Trophoblast cell (in vitro differentiated cells and primary cell): ENCODE results near the gene TCEANC2.
A peak's percentile ranks its signal among the peaks of the same experiment; 100 is the strongest.

ENCODE experiments used
- DNase-seq, 2 donors: peaks; one replicate each; pipeline ENCODE4 v3.0.0-alpha.2; 2016
- H2AFZ ChIP-seq: 2 replicates; pipeline ENCODE4 v1.6.1; 2013; ENCODE audit warnings: low read length, moderate library complexity, mild to moderate bottlenecking; ENCODE audit not compliant: insufficient read depth, poor library complexity
- H2AK5ac ChIP-seq: 2 replicates; pipeline ENCODE4 v1.6.1; 2013; ENCODE audit warnings: mild to moderate bottlenecking, low read length
- H2BK120ac ChIP-seq: 2 replicates; pipeline ENCODE4 v1.6.1; 2013; ENCODE audit warnings: low read length, mild to moderate bottlenecking, moderate library complexity; ENCODE audit not compliant: insufficient read depth, poor library complexity
- H2BK12ac ChIP-seq: 2 replicates; pipeline ENCODE4 v1.6.1; 2013; ENCODE audit warnings: mild to moderate bottlenecking, low read length, moderate library complexity
- H2BK5ac ChIP-seq: 2 replicates; pipeline ENCODE4 v1.6.1; 2013; ENCODE audit warnings: low read length, low read depth, moderate library complexity, mild to moderate bottlenecking; ENCODE audit not compliant: poor library complexity
- H3K14ac ChIP-seq: 2 replicates; pipeline ENCODE4 v1.6.1; 2013; ENCODE audit warnings: mild to moderate bottlenecking, low read length
- H3K18ac ChIP-seq: 2 replicates; pipeline ENCODE4 v1.6.1; 2013; ENCODE audit warnings: mild to moderate bottlenecking, low read length
- H3K23ac ChIP-seq: 2 replicates; pipeline ENCODE4 v1.6.1; 2013; ENCODE audit warnings: low read length
- H3K27ac ChIP-seq: 2 replicates; pipeline ENCODE4 v1.5.1; 2013; ENCODE audit warnings: low read depth, mild to moderate bottlenecking, inconsistent platforms, low read length, moderate library complexity
- H3K27me3 ChIP-seq: 2 replicates; pipeline ENCODE4 v1.6.1; 2013; ENCODE audit warnings: inconsistent platforms, mild to moderate bottlenecking, low read length, moderate library complexity; ENCODE audit not compliant: insufficient read depth
- H3K36me3 ChIP-seq, 2 experiments: 1 replicate in 1 of 2; 2 replicates in 1 of 2; pipeline ENCODE4 v1.6.1; 2013; ENCODE audit warnings: low read length in 2 of 2, mild to moderate bottlenecking in 2 of 2, moderate library complexity in 1 of 2; ENCODE audit not compliant: insufficient read depth in 2 of 2, control insufficient read depth in 1 of 2
- H3K4ac ChIP-seq: 2 replicates; pipeline ENCODE4 v1.6.1; 2013; ENCODE audit warnings: low read depth, mild to moderate bottlenecking, low read length, moderate library complexity
- H3K4me1 ChIP-seq, 2 experiments: 1 replicate in 1 of 2; 2 replicates in 1 of 2; pipeline ENCODE4 v1.6.1; 2013; ENCODE audit warnings: low read length in 2 of 2, mild to moderate bottlenecking in 2 of 2, moderate library complexity in 1 of 2; ENCODE audit not compliant: insufficient read depth in 2 of 2, control insufficient read depth in 1 of 2
- H3K4me2 ChIP-seq: 2 replicates; pipeline ENCODE4 v1.6.1; 2013; ENCODE audit warnings: inconsistent platforms, mild to moderate bottlenecking, low read length, moderate library complexity
- H3K4me3 ChIP-seq: 2 replicates; pipeline ENCODE4 v1.5.1; 2013; ENCODE audit warnings: mild to moderate bottlenecking, low read depth, low read length, inconsistent platforms
- H3K79me1 ChIP-seq: one replicate; pipeline ENCODE4 v1.6.1; 2013; ENCODE audit warnings: low read length
- H3K79me2 ChIP-seq: 2 replicates; pipeline ENCODE4 v1.6.1; 2013; ENCODE audit warnings: low read length, mild to moderate bottlenecking; ENCODE audit not compliant: control insufficient read depth, insufficient read depth, poor library complexity
- H3K9ac ChIP-seq: 2 replicates; pipeline ENCODE4 v1.6.1; 2013; ENCODE audit warnings: mild to moderate bottlenecking, low read length
- H3K9me3 ChIP-seq: 2 replicates; pipeline ENCODE4 v1.6.1; 2013; ENCODE audit warnings: low read depth, mild to moderate bottlenecking, control low read depth, inconsistent platforms, low read length; ENCODE audit not compliant: insufficient read depth
- H4K12ac ChIP-seq: 2 replicates; pipeline ENCODE4 v1.6.1; 2013; ENCODE audit warnings: low read depth, mild to moderate bottlenecking, low read length, moderate library complexity
- H4K8ac ChIP-seq: 2 replicates; pipeline ENCODE4 v1.6.1; 2013; ENCODE audit warnings: low read depth, mild to moderate bottlenecking, low read length, moderate library complexity
- H4K91ac ChIP-seq: one replicate; pipeline ENCODE4 v1.6.1; 2013; ENCODE audit warnings: low read depth, mild to moderate bottlenecking, low read length, moderate library complexity
- WGBS: extraction: QIAGEN DNeasy Blood & Tissue Kit; methylation state at CpG from one replicate; pipeline ENCODE4 v1.1.7; 2013; ENCODE audit warnings: missing lambda C conversion rate; ENCODE audit not compliant: insufficient read length, insufficient coverage; ENCODE audit errors: extremely low coverage; 5-methylcytosine and 5-hydroxymethylcytosine counted together

The TCEANC2 gene

GRCh38 chr1:54120018-54120697, 66.8 kb downstream of the TCEANC2 start:
- no peak overlapping the region for H2BK120ac ChIP-seq
- no peak overlapping the region for H3K4me2 ChIP-seq
- no peaks in the 10 kb centered on the region for H3K36me3 ChIP-seq
- 100% methylated on average over 1 of the region's 13 CpGs for WGBS
- no peak for DNase-seq
- H3K14ac ChIP-seq, result no peak overlapping the region
- no peak overlapping the region for H4K12ac ChIP-seq
- no peak overlapping the region for H3K4ac ChIP-seq
- no peak overlapping the region for H3K27ac ChIP-seq
- H2BK5ac ChIP-seq, result no peak overlapping the region
- H3K18ac ChIP-seq, result no peak overlapping the region
- no peak overlapping the region for H4K8ac ChIP-seq
- H3K79me1 ChIP-seq, result no peaks in the 10 kb centered on the region
- no peaks in the 10 kb centered on the region for H3K27me3 ChIP-seq
- peak overlapping the region; percentile 37 for H3K23ac ChIP-seq
- H4K91ac ChIP-seq, result no peak overlapping the region
- no peak overlapping the region for H2AK5ac ChIP-seq
- peaks cover 8% of the 10 kb centered on the region for H3K9me3 ChIP-seq
- peak overlapping the region; percentile 51 for H3K4me3 ChIP-seq
- peaks cover 0 to 3% of the 10 kb centered on the region in 2 experiments for H3K4me1 ChIP-seq
- no peaks in the 10 kb centered on the region for H3K79me2 ChIP-seq
- H2BK12ac ChIP-seq, result no peak overlapping the region
- no peak overlapping the region for H2AFZ ChIP-seq
- H3K9ac ChIP-seq, result no peak overlapping the region

GRCh38 chr1:54120698-54121481, 67.5 kb downstream of the TCEANC2 start:
- no peak overlapping the region for H3K4ac ChIP-seq
- no peak overlapping the region for H3K9ac ChIP-seq
- no peak overlapping the region for H4K12ac ChIP-seq
- H4K8ac ChIP-seq, result no peak overlapping the region
- no peak overlapping the region for H3K4me2 ChIP-seq
- H4K91ac ChIP-seq, result peak overlapping the region; percentile 41
- peaks cover 8% of the 10 kb centered on the region for H3K9me3 ChIP-seq
- no peak for DNase-seq
- H2BK120ac ChIP-seq, result peak overlapping the region; percentile 15
- no peaks in the 10 kb centered on the region for H3K79me2 ChIP-seq
- H2AFZ ChIP-seq, result peak overlapping the region; percentile 26
- H2AK5ac ChIP-seq, result no peak overlapping the region
- no peaks in the 10 kb centered on the region for H3K27me3 ChIP-seq
- no peak overlapping the region for H3K18ac ChIP-seq
- H2BK5ac ChIP-seq, result no peak overlapping the region
- H2BK12ac ChIP-seq, result peak overlapping the region; percentile 47
- H3K4me3 ChIP-seq, result no peak overlapping the region
- no CpG with 5 or more reads among the region's 33 CpGs for WGBS
- peaks cover 0 to 3% of the 10 kb centered on the region in 2 experiments for H3K4me1 ChIP-seq
- no peak overlapping the region for H3K23ac ChIP-seq
- H3K79me1 ChIP-seq, result no peaks in the 10 kb centered on the region
- H3K36me3 ChIP-seq, result no peaks in the 10 kb centered on the region
- no peak overlapping the region for H3K27ac ChIP-seq
- H3K14ac ChIP-seq, result no peak overlapping the region

GRCh38 chr1:54121482-54122134, 68.2 kb downstream of the TCEANC2 start:
- Histone ChIP-seq H2BK120ac (peak overlapping the region; percentile 15), H3K79me2 (no peaks in the 10 kb centered on the region), H3K9ac (no peak overlapping the region), H3K23ac (no peak overlapping the region), H3K14ac (no peak overlapping the region), H2AFZ (peak overlapping the region; percentile 26), H4K91ac (peak overlapping the region; percentile 41), H3K4ac (no peak overlapping the region), H2AK5ac (no peak overlapping the region), H3K4me2 (peak overlapping the region; percentile 54), H2BK5ac (no peak overlapping the region), H3K18ac (no peak overlapping the region), H3K4me1 (peaks cover 0 to 3% of the 10 kb centered on the region in 2 experiments), H4K12ac (no peak overlapping the region), H3K27me3 (no peaks in the 10 kb centered on the region), H3K36me3 (no peaks in the 10 kb centered on the region), H3K27ac (no peak overlapping the region), H4K8ac (peak overlapping the region; percentile 38), H2BK12ac (peak overlapping the region; percentile 47), H3K79me1 (no peaks in the 10 kb centered on the region), H3K9me3 (peaks cover 8% of the 10 kb centered on the region), H3K4me3 (peak overlapping the region; percentile 15)
- WGBS, result no CpG with 5 or more reads among the region's 36 CpGs
- peak; percentile 7 to 61 for DNase-seq

- Histone ChIP-seq H3K18ac (no peak overlapping the region), H2BK12ac (no peak overlapping the region), H3K27ac (no peak overlapping the region), H3K79me1 (no peaks in the 10 kb centered on the region), H3K4me3 (no peak overlapping the region), H3K4ac (no peak overlapping the region), H3K4me1 (peaks cover 0 to 3% of the 10 kb centered on the region in 2 experiments), H3K9me3 (peaks cover 8% of the 10 kb centered on the region), H3K14ac (no peak overlapping the region), H2BK120ac (no peak overlapping the region), H2BK5ac (no peak overlapping the region), H2AFZ (no peak overlapping the region), H3K36me3 (no peaks in the 10 kb centered on the region), H4K8ac (no peak overlapping the region), H3K9ac (no peak overlapping the region), H3K79me2 (no peaks in the 10 kb centered on the region), H3K27me3 (no peaks in the 10 kb centered on the region), H4K12ac (no peak overlapping the region), H3K4me2 (peak overlapping the region; percentile 54), H4K91ac (no peak overlapping the region), H3K23ac (no peak overlapping the region), H2AK5ac (no peak overlapping the region)
- DNase-seq, result no peak
- WGBS, result no CpG with 5 or more reads among the region's 14 CpGs
Measured at GRCh38 chr1:54122135-54122751, 68.8 kb downstream of the TCEANC2 start.
